ENCODE results near the gene PRRC1.
"Not testable (repeated sequence)": the region's sequence is repeated elsewhere in the genome, so short reads cannot be mapped to it uniquely, and the experiment has no call there.

Gene PRRC1

GRCh38 chr5:127517480-127518318 lies at the start of gene PRRC1:
PRRC1 (plus strand) TSS chr5:127517640; CDS start chr5:127523480, 5,840 bp downstream.
- DNase-seq = peak; percentile 88

DNA sequence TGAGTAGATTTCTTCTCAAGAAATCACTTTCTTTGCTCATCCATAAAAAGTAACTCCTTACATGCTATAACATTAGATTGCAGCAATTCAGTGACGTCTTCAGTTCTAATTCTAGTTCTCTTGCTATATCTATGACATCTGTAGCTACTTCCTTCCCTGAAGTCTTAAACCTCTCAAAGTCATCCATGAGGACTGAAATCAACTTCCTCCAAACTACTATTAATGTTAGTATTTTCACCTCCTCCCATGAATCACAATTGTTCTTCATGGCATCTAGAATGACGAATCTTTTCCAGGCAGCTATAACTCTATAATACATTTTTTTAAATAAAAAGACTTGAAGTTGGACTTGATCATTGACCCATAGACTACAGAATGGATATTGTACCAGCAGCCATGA lies 46.2 kb upstream of the PRRC1 start:
- DNase-seq = no peak

DNA sequence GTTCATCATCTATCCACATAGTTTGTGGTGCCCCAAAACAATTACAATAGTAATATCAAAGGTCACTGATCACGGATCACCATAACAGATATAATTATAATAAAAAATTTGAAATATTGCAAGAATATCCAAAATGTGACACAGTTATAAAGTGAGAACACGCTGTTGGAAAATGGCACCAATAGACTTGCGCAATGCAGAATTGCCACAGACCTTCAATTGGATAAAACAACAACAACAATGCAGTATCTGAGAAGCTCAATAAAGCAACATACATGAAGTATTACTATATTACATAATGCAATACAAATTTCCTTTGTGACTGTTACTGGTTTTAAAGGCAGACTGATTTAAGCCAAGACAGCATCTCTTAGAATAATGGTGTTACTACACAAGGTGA lies 44.7 kb upstream of the PRRC1 start:
- DNase-seq = no peak

GRCh38 chr5:127486471-127486870 lies 31.0 kb upstream of the PRRC1 start:
- DNase-seq = no peak

DNA sequence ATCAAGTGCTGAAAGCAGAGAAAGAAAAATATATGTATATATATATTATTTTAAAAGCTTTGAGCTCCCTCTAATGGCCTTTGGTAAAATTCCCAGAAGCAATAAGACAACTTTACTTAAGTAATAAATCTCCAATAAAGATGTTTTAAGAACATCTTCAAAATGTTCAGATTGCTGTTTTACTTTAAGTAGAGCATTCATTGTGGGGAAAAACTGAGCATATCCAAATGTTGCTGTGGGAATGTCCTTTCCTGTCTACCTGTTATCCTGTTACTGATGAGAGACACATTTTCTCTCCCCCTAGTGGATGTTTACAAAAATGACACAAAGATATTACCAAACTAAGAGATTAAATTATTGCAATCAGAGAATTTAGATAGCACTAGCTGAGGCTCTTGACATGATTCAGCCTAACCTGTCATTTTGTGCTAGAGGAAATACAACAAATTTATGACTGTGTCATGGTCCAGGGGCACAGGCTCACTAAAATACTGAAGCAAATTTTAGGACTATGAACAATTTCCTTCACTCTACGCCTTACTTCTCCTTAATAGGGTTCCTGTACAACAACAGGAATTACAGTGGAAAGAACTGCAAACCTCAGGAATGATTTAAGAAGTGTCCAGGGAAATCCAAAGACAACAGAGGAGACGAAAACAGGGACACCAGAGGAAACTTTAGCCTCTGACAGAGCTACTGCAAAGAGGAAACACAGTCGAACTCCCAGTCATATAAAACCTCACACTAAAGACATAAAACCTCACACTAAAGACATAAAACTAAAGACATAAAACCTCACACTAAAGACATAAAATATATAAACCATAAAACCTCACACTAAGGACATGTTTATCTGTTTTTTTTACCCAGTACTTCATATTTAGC lies 24.3 kb upstream of the PRRC1 start:
- DNase-seq = no peak

DNA sequence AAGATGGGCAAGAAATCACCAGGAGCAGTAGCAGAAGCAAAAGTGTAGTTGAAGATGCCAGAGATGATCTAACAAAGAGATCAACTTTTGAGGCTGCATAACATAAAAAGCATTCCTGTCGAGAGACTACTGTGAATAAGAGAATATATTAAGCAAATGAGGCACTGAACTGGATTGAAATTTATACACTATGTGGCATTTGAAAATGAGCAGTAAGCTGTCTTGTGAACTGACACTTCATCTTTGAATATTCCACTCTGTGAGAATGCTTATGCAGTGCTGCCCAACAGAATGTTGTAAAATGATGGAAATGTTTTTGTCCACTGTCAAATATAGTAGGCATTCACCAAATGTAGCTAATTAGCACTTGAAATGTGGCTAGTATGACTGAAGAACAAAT lies 18.9 kb upstream of the PRRC1 start:
- no peak for DNase-seq

DNA sequence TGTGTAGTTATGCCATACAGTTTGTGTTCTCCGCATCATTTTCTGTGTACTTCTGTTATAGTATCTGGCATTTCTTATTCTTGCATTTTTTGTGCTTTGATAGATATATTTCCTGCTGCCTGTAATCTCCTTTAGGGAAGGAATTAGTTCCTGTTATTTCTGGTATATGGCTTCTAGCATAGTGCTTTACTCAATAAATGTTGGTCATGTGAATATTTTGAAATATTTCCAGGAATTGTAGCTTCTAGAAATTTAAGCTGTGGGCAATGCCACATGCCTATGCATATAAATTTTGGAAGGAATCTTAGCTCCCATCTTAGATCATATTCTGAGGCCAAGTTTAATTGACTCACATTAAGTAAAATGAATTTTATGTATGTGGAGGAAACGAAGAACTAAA lies 11.5 kb upstream of the PRRC1 start:
- DNase-seq = no peak

- no peak for DNase-seq
Observed at GRCh38 chr5:127506616-127507015, 10.8 kb upstream of the PRRC1 start.

GRCh38 chr5:127508644-127509373 lies 8.6 kb upstream of the PRRC1 start:
- DNase-seq = no peak

DNA sequence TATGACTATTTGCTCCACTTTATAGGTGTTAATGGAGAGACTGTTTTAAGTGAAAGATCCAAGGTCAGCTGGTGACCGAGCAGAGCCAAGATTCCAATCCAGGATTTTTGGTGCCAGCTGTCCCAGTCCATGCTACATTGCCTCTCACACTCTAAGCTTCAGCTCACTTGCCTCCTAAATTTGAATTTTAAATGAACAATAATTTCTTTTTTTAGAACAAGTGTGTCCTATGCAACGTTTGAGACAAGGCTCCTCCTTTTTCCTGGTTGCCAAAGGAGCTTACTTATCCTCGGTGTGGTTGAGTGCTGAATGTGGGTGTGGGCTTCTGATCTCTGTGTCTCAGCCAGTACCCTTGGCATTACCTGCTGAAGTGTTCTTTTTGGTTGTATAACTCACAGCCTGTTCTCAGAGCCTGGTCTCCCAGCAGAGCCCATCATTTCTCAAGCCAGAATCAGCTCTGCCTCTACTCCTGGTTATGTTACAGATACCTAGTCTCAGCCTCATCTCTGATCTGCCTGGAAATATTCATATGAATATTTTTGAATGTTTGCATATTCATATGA lies 4.0 kb upstream of the PRRC1 start:
- DNase-seq = no peak

GRCh38 chr5:127514816-127515215 lies 2.6 kb upstream of the PRRC1 start:
- DNase-seq = no peak

GRCh38 chr5:127515693-127516440 lies 1.6 kb upstream of the PRRC1 start:
- no peak for DNase-seq

DNA sequence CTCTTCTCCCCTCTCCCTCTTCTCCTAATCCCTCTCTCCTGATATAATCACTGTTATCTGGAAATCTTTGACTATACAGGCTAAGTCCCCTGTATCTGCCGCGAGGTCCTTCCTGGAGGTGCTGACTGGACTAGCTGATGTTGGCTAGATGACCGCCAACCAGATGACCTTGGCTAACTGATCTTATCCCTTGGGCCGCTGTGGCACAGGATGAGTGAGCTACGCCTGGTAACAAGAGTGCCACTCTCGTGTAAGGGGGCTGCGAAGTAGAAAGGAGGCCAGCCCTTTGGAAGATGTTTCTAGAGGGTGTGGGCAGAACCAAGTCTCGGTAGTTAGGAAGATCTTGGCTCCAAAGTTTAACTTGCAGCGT lies 345 bp upstream of the PRRC1 start:
- DNase-seq = no peak

- no peak for DNase-seq
Observed at GRCh38 chr5:127518319-127518621, 830 bp downstream of the PRRC1 start.

- DNase-seq = no peak
Observed at GRCh38 chr5:127519527-127519926, 2.1 kb downstream of the PRRC1 start.

GRCh38 chr5:127521138-127521770 lies 3.8 kb downstream of the PRRC1 start:
- no peak for DNase-seq

DNA sequence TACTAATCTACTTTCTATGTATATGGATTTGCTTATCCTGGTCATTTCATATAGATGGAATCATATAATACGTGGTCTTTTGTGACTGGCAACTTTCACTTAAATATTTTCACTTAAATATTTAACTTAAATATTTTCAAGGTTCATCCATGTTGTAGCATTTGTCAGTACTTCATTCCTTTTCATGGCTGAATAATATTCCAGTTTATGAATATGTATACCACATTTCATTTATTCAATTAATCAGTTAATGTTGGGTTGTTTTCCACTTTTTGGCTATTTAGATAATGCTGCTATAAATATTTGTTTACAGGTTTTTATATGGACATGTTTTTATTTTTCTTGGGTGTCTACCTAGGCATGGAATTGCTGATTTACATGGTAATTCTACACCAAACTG lies 7.7 kb downstream of the PRRC1 start:
- no peak for DNase-seq

GRCh38 chr5:127529904-127530682 lies 12.7 kb downstream of the PRRC1 start:
- no peak for DNase-seq

DNA sequence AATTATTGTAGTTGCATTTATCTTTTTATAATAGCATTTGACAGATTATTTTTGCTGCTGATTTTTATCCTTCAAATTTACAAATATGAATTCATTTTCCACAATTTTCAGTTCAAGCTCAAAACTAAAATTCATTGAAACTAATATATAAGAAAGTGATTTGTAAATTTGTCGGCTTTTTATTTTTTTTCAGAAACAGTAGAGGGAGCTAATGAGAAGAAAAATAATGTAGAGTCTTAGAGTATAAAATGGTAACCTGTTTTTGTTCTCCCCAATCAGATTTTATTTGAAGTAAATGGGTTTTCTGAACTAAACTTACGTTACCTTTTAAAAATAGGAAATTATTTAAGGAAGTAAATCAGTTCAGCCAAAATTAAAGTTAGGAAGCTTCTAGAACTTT lies 19.2 kb downstream of the PRRC1 start:
- DNase-seq = no peak

DNA sequence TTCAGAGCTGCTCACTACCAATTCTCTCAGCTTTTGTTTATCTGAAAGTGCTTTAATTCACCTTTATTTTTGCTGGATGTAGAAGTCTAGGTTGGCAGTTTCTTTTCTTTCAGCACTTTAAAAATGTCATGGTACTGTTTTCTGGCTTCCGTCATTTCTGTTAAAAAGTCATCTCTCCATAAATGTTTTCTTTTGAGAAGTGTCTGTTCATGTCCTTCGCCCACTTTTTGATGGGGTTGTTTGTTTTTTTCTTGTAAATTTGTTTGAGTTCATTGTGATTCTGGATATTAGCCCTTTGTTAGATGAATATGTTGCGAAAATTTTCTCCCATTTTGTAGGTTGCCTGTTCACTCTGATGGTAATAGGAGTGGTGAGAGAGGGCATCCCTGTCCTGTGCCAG lies 23.1 kb downstream of the PRRC1 start:
- not testable (repeated sequence) for DNase-seq

DNA sequence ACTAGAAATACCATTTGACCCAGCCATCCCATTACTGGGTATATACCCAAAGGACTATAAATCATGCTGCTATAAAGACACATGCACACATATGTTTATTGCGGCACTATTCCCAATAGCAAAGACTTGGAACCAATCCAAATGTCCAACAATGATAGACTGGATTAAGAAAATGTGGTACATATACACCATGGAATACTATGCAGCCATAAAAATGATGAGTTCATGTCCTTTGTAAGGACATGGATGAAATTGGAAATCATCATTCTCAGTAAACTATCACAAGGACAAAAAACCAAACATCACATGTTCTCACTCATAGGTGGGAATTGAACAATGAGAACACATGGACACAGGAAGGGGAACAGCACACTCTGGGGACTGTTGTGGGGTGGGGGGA lies 27.8 kb downstream of the PRRC1 start:
- not testable (repeated sequence) for DNase-seq
